GM12878 (cell line): ENCODE results near the gene TIMM17B. TPM values are rescaled to one million over a fixed set of nuclear protein-coding genes. Genes with fewer than 3 reads are reported as not detected.

ENCODE experiments used
- ATF7 ChIP-seq: fragments of 450-650 bp; IDR thresholded peaks from 2 replicates; pipeline ENCODE4 v1.6.1; 2016; ENCODE audit warnings: low read depth, mild to moderate bottlenecking
- CBX3 ChIP-seq: fragments of 200-600 bp; sonication (generic); IDR thresholded peaks from 2 replicates; pipeline ENCODE4 v1.6.1; 2016; ENCODE audit warnings: low read depth, borderline replicate concordance
- CHD4 ChIP-seq: fragments of 200-600 bp; sonication (generic); IDR thresholded peaks from 2 replicates; pipeline ENCODE4 v1.6.1; 2016; ENCODE audit warnings: mild to moderate bottlenecking
- ESRRA ChIP-seq: IDR thresholded peaks from 2 replicates; pipeline ENCODE4 v1.6.1; 2012; ENCODE audit warnings: mild to moderate bottlenecking, low read length, improper control_type of control experiment
- FOXK2 ChIP-seq: fragments of 450-650 bp; IDR thresholded peaks from 2 replicates; pipeline ENCODE4 v1.6.1; 2017; ENCODE audit warnings: mild to moderate bottlenecking, moderate library complexity
- GABPA ChIP-seq: IDR thresholded peaks from 2 replicates; pipeline ENCODE4 v1.6.1; 2014; ENCODE audit warnings: antibody characterized with exemption, low read depth, mild to moderate bottlenecking, inconsistent platforms
- HDAC6 ChIP-seq: fragments of 200-600 bp; sonication (generic); IDR thresholded peaks from one replicate; pipeline ENCODE4 v1.8.0; 2017; ENCODE audit warnings: antibody characterized with exemption; ENCODE audit not compliant: unreplicated experiment
- JUNB ChIP-seq: IDR thresholded peaks from 2 replicates; pipeline ENCODE4 v1.6.1; 2016; ENCODE audit warnings: antibody characterized with exemption, mild to moderate bottlenecking
- KAT2A ChIP-seq: conservative IDR thresholded peaks from 2 replicates; pipeline ENCODE4 v1.6.1; 2011; ENCODE audit warnings: low read depth, low read length; ENCODE audit not compliant: control insufficient read depth
- KLF5 ChIP-seq: fragments of 450-650 bp; IDR thresholded peaks from 2 replicates; pipeline ENCODE4 v1.6.1; 2014; ENCODE audit warnings: mild to moderate bottlenecking; ENCODE audit not compliant: partially characterized antibody
- MTA2 ChIP-seq: fragments of 450-650 bp; IDR thresholded peaks from 2 replicates; pipeline ENCODE4 v1.6.1; 2016; ENCODE audit warnings: low read depth, mild to moderate bottlenecking, moderate library complexity
- MYC ChIP-seq: IDR thresholded peaks from 2 replicates; pipeline ENCODE4 v1.6.1; 2011; ENCODE audit warnings: mild to moderate bottlenecking, low read length, moderate library complexity, inconsistent platforms; ENCODE audit not compliant: insufficient read depth, insufficient replicate concordance, insufficient read length, severe bottlenecking
- RBBP5 ChIP-seq: fragments of 200-600 bp; sonication (generic); conservative IDR thresholded peaks from 2 replicates; pipeline ENCODE4 v1.6.1; 2016
- SIN3A ChIP-seq: IDR thresholded peaks from 2 replicates; pipeline ENCODE4 v1.6.1; 2012; ENCODE audit warnings: low read depth, low read length, improper control_type of control experiment
- SUPT20H ChIP-seq: IDR thresholded peaks from 2 replicates; pipeline ENCODE4 v1.6.1; 2011; ENCODE audit warnings: low read depth, mild to moderate bottlenecking, low read length, moderate library complexity, borderline replicate concordance; ENCODE audit not compliant: control insufficient read depth
- TCF3 ChIP-seq: IDR thresholded peaks from 2 replicates; pipeline ENCODE4 v1.6.1; 2012; ENCODE audit warnings: low read depth, mild to moderate bottlenecking, low read length, borderline replicate concordance; ENCODE audit not compliant: insufficient read depth
- YBX1 ChIP-seq: fragments of 450-650 bp; IDR thresholded peaks from 2 replicates; pipeline ENCODE4 v1.6.1; 2016; ENCODE audit warnings: antibody characterized with exemption
- ZNF217 ChIP-seq: fragments of 450-650 bp; IDR thresholded peaks from 2 replicates; pipeline ENCODE4 v1.6.1; 2017; ENCODE audit warnings: antibody characterized with exemption, mild to moderate bottlenecking
- polyA plus RNA-seq, 11 experiments: library from polyadenylated mRNA; depleted of rRNA in 4 of 11; unstranded in 6 of 11; stranded (reverse) in 5 of 11; fragments of >200 nt; fragmentation: Nextera tagmentation in 4 of 11; fragmentation: Illumina TruSeq in 1 of 11; extraction: Ambion mirVana in 4 of 11; extraction: Trizol in 1 of 11; gene quantifications; 1 replicate in 1 of 11; 2 replicates in 10 of 11; pipeline versions ENCODE4 v1.2.1 to v1.2.3, GENCODE V29; 2011 to 2016; ENCODE audit warnings: inconsistent platforms in 2 of 11, missing spikeins in 2 of 11, low read depth in 1 of 11
- total RNA-seq, 4 experiments: library from RNA; depleted of rRNA in 3 of 4; stranded (reverse); fragments of >200 nt in 3 of 4; fragmentation: Illumina TruSeq in 1 of 4; extraction: Trizol in 1 of 4; gene quantifications; 2 replicates each; pipeline versions ENCODE4 v1.2.1 to v1.2.3, GENCODE V29; 2013 to 2021
- TF ChIP-seq, protein P1 (sequence below): fragments of 450-650 bp; IDR thresholded peaks from 2 replicates; pipeline ENCODE4 v1.6.1; 2017; ENCODE audit warnings: mild to moderate bottlenecking, moderate library complexity
- TF ChIP-seq, protein P2 (sequence below): IDR thresholded peaks from 2 replicates; pipeline ENCODE4 v1.6.1; 2012; ENCODE audit warnings: low read length, inconsistent platforms
- TF ChIP-seq, protein P3 (sequence below): IDR thresholded peaks from 2 replicates; pipeline ENCODE4 v1.6.1; 2011; ENCODE audit warnings: borderline replicate concordance, low read depth, mild to moderate bottlenecking, moderate library complexity, low read length; ENCODE audit not compliant: insufficient read depth, poor library complexity, severe bottlenecking
- TF ChIP-seq, protein P4 (sequence below): IDR thresholded peaks from 2 replicates; pipeline ENCODE4 v1.6.1; 2011; ENCODE audit warnings: low read depth, mild to moderate bottlenecking, low read length, moderate library complexity, borderline replicate concordance; ENCODE audit errors: extremely low read depth
- TF ChIP-seq, protein P5 (sequence below): IDR thresholded peaks from 2 replicates; pipeline ENCODE4 v1.6.1; 2011; ENCODE audit warnings: borderline replicate concordance, low read depth, mild to moderate bottlenecking, moderate library complexity, mixed read lengths, low read length; ENCODE audit not compliant: insufficient read depth; ENCODE audit errors: extremely low read length

The TIMM17B gene
- total and polyA plus RNA-seq, 10 of the 15 experiments (the other 5 are each of a cell fraction or from before 2014, with no cell fraction given): 4.5 to 88.7 (median 47.5) TPM

DNA sequence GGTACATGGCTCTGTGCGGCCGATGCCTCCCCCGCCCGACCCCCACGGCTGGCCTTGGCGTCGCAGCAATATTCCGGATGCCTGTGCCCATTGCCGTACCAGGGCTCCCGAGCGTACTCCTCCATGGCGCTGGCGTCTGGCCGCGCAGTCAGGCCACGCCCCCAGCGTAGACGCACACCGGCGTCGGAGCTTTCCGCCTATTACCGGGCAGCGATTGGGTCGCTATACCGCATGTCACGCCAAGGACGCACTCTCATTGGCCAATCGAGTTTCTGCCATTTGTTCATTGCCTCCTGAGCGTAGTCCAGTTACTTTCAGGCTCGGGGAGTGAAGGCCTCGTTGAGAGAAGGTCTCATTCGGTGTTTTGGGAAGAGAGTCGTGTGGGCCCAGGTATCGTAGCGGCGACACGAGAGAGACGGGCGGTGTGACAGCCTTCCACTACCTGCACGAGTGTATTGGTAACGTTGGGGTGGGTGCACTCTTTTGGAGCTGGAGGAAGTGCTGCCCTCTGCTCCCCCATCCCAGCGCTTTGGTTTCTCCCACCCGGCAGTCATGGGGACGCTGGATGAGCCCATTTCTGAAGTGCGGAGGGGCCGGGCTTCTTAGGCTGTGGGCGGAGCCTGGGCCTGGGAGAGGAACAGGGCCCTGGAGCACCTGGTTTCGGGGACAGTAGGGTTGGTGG is at the start of gene TIMM17B, which contains the start of gene PQBP1 (continued):
- TF ChIP-seq, protein P1, sequence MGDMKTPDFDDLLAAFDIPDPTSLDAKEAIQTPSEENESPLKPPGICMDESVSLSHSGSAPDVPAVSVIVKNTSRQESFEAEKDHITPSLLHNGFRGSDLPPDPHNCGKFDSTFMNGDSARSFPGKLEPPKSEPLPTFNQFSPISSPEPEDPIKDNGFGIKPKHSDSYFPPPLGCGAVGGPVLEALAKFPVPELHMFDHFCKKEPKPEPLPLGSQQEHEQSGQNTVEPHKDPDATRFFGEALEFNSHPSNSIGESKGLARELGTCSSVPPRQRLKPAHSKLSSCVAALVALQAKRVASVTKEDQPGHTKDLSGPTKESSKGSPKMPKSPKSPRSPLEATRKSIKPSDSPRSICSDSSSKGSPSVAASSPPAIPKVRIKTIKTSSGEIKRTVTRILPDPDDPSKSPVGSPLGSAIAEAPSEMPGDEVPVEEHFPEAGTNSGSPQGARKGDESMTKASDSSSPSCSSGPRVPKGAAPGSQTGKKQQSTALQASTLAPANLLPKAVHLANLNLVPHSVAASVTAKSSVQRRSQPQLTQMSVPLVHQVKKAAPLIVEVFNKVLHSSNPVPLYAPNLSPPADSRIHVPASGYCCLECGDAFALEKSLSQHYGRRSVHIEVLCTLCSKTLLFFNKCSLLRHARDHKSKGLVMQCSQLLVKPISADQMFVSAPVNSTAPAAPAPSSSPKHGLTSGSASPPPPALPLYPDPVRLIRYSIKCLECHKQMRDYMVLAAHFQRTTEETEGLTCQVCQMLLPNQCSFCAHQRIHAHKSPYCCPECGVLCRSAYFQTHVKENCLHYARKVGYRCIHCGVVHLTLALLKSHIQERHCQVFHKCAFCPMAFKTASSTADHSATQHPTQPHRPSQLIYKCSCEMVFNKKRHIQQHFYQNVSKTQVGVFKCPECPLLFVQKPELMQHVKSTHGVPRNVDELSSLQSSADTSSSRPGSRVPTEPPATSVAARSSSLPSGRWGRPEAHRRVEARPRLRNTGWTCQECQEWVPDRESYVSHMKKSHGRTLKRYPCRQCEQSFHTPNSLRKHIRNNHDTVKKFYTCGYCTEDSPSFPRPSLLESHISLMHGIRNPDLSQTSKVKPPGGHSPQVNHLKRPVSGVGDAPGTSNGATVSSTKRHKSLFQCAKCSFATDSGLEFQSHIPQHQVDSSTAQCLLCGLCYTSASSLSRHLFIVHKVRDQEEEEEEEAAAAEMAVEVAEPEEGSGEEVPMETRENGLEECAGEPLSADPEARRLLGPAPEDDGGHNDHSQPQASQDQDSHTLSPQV: no peak
- TF ChIP-seq FOXK2 (peak; percentile 96), ESRRA (no peak), CHD4 (no peak), JUNB (no peak), ZNF217 (no peak), MTA2 (no peak), ATF7 (peak; percentile 99), MYC (no peak), RBBP5 (no peak), TCF3 (no peak), GABPA (no peak), KLF5 (peak; percentile 98), CBX3 (no peak), SIN3A (no peak), YBX1 (no peak), SUPT20H (no peak), HDAC6 (no peak), KAT2A (no peak)
- TF ChIP-seq, protein P2, sequence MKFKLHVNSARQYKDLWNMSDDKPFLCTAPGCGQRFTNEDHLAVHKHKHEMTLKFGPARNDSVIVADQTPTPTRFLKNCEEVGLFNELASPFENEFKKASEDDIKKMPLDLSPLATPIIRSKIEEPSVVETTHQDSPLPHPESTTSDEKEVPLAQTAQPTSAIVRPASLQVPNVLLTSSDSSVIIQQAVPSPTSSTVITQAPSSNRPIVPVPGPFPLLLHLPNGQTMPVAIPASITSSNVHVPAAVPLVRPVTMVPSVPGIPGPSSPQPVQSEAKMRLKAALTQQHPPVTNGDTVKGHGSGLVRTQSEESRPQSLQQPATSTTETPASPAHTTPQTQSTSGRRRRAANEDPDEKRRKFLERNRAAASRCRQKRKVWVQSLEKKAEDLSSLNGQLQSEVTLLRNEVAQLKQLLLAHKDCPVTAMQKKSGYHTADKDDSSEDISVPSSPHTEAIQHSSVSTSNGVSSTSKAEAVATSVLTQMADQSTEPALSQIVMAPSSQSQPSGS: no peak
- TF ChIP-seq, protein P3, sequence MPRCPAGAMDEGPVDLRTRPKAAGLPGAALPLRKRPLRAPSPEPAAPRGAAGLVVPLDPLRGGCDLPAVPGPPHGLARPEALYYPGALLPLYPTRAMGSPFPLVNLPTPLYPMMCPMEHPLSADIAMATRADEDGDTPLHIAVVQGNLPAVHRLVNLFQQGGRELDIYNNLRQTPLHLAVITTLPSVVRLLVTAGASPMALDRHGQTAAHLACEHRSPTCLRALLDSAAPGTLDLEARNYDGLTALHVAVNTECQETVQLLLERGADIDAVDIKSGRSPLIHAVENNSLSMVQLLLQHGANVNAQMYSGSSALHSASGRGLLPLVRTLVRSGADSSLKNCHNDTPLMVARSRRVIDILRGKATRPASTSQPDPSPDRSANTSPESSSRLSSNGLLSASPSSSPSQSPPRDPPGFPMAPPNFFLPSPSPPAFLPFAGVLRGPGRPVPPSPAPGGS: no peak
- TF ChIP-seq, protein P4, sequence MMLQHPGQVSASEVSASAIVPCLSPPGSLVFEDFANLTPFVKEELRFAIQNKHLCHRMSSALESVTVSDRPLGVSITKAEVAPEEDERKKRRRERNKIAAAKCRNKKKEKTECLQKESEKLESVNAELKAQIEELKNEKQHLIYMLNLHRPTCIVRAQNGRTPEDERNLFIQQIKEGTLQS: no peak
- TF ChIP-seq, protein P5, sequence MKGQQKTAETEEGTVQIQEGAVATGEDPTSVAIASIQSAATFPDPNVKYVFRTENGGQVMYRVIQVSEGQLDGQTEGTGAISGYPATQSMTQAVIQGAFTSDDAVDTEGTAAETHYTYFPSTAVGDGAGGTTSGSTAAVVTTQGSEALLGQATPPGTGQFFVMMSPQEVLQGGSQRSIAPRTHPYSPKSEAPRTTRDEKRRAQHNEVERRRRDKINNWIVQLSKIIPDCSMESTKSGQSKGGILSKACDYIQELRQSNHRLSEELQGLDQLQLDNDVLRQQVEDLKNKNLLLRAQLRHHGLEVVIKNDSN: no peak
